Measurements from ENCODE around the gene SF3A1.

GRCh38 chr22:30380011-30380410 lies 23.3 kb upstream of the SF3A1 start:
- TF ChIP-seq CTCF (IDR thresholded peaks at IDR 0.05; ENCODE audit: low read depth, low read length, missing input control), result no peak
- TF ChIP-seq REST (IDR thresholded peaks at IDR 0.05), result no peak
- TF ChIP-seq RAD21 (IDR thresholded peaks at IDR 0.05), result no peak
- no peak for TF ChIP-seq SP1 (IDR thresholded peaks at IDR 0.05)
- TF ChIP-seq GABPA (IDR thresholded peaks at IDR 0.05 in 1 of 2, conservative IDR thresholded peaks at IDR 0.05 in 1 of 2), result no peak
- no peak for TF ChIP-seq TAF1 (conservative IDR thresholded peaks at IDR 0.05)
- TF ChIP-seq EGR1 (IDR thresholded peaks at IDR 0.05; ENCODE audit: low read depth in 2 of 2), result no peak
- no peak for TF ChIP-seq RXRA (IDR thresholded peaks at IDR 0.05)
- TF ChIP-seq ATF3 (IDR thresholded peaks at IDR 0.05), result no peak
- TF ChIP-seq YY1 (IDR thresholded peaks at IDR 0.05), result no peak
- no peak for TF ChIP-seq FOXA1 (IDR thresholded peaks at IDR 0.05)

Measured in liver (tissue), 3 donors.